CD1c-positive myeloid dendritic cell (primary cell): Measurements from ENCODE around the gene DENND1A.
"Not testable (repeated sequence)": the region's sequence is repeated elsewhere in the genome, so short reads cannot be mapped to it uniquely, and the experiment has no call there.

Experiments used
- DNase-seq: peaks from one replicate; pipeline ENCODE4 v3.0.0-alpha.2; 2016; ENCODE audit errors: extremely low spot score

DENND1A gene

DNA sequence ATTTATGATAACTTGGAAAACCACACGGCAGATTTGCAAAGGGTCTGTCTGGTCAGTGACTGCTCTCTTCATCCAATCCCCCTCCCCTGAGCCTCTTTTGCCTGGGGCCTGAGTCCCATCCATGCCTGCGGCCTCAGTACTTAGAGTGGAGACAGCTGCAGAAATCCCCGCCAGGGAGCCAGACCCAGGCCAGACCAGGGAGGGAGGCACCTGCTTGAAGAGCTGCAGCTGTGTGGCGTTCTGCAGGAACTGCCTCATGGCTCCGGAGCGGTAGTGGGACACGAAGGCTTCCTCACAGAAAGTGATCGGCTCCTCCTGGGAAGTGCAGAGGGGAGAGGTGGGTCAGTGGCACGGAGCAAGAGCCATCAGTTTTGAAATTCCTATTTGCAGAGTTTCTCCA lies 472.3 kb downstream of the DENND1A start:
- no peak for DNase-seq

GRCh38 chr9:123456011-123456410 lies 473.9 kb downstream of the DENND1A start:
- DNase-seq, result no peak

- no peak for DNase-seq
Measured at GRCh38 chr9:123455187-123455586, 474.7 kb downstream of the DENND1A start.

- DNase-seq, result no peak
Measured at GRCh38 chr9:123454361-123454760, 475.6 kb downstream of the DENND1A start.

GRCh38 chr9:123453831-123454321 lies 476.1 kb downstream of the DENND1A start:
- no peak for DNase-seq

GRCh38 chr9:123453076-123453667 lies 476.8 kb downstream of the DENND1A start:
- no peak for DNase-seq

DNA sequence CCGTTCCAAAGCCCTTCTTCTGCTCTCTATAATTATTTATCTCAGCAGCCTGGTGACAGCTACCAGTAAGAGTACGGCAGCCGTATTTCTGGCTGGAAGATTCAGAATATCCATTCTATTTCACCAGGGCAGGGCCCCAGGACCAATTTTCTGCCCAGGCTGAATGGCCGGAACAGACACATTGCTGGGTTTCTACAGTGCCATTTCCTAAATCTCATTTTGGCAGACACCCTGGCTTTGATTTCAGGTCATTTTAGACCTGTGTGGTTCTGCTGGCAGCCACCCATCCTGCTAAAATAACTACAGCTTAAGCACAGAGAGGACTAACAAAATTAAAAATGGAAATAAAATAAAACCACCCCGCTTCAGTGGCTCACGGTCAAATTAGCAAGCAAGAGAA lies 478.9 kb downstream of the DENND1A start:
- no peak for DNase-seq

DNA sequence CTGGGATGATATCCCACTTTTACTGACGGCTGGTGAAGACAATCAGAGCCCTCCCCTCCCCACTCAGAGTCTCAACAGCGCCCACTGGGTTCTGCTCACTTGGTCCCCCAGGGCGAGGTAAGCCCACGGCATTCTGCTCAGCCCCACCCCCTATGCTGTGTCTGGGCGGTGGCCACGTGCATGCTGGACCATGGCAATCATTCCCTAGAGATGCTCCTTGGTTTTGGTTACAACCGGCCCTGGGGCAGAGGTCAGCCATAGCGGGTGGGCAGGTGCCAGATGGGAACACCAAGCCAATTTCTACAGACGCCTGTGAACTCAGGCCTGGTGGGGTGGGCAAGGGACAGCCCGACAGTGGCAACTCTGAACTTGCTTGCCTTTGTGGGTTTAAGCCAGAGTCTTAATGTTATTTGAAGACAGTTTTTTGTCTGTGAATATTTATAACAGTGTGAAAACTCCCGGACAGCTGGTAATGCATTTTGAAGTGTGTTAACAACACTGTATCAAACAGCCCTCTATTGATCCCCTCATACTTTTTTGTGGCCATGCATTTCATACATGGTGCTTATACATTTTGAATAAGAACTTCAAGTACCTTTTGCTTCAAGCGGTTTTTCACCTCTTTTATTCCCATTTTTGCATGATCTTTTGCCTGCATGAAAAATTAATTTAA lies 479.7 kb downstream of the DENND1A start:
- no peak for DNase-seq

GRCh38 chr9:123447934-123448646 lies 481.8 kb downstream of the DENND1A start:
- DNase-seq, result no peak

- no peak for DNase-seq
Measured at GRCh38 chr9:123445981-123446610, 483.8 kb downstream of the DENND1A start.

DNA sequence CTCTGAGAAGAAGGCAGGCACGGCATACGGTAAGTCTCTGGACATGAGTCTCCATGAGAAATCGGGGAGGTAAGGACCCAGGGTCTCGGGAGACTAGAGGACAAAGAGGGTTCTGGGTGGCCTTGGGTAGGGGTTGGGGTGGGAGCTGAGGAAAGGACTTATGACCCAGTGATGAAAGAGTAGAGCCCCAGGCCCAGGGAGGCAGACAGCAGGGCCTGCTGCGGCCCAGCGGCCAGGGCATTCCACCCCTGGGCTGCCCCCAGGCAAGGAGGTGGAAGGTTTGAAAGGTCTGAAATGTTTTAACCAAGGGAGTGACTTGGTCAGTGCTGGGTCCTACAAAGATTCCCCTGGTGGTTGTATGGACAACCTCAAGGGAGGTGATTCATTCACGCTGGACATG lies 484.8 kb downstream of the DENND1A start:
- no peak for DNase-seq

DNA sequence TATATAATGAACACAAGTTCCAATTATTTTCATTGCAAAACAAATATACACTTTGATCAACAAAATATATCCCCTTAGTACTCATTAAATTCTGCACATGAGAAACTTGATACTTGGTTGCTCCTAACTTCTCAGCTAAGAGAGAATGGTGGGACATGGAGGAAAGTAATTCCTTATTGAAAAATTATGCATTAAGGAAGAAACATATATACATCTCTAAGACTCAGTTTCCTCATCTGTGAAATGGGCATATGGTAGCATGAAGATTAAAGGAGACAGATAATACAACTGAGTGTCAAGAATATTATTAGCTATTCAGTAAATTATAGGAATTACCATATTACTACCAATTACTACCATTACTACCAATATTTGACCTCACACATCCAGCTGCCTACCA lies 488.2 kb downstream of the DENND1A start:
- DNase-seq, result no peak

DNA sequence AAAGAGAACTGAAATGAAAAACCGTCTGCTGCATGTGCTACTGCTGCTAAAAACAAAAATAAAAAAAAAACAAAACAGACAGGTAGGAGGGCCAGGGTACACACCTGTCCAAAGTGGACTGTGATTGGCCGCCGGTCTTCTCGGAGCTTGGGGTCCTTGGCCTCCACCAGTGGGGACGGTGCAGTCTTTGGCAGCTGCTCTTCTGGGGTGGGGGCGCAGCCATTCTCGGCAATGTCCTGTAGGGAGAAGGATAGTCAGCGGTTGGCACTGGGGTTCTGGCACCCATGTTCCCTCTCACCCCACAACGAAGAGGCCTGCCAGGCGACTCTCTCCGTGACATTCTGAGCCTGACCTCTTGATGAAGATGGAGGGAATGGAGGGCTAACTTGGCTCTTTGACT lies 489.7 kb downstream of the DENND1A start:
- no peak for DNase-seq

DNA sequence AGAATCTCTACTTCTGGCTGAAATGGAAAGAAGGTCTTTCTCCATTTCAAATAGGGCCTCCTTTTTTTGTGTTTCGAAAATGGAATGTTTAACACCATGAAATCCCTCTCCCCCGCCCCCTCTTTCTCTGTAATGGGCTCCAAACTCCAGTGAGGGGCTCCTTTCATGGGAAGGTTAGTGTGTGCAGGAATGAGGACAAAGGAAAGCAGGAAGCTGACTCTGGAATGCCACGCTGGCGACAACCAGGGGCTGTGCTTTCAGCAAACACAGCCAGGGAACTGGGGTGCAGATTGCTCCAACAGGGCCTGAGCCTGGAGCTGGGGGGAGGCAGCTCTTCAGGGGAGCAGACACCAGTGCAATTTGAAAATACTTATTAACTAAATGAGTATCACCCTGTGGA lies 491.1 kb downstream of the DENND1A start:
- DNase-seq, result no peak

DNA sequence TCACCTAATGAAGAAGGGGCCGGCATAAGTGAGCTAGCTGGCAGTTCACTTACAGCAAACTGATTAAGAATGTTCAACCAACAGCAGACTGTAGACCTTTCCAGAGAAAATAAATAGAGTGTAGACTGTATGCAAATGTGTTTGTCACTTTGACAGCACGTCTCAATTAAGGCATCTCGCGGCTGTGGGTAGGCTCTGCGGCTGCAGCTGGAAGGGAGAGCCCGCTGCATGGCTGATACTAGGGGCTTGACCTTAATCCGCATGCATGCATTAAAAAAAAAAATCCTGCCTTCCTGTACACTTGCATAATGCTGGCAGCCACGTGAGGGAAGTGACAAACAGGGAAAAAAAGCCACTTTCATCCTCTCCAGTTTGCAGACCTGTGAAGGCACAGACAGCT lies 491.6 kb downstream of the DENND1A start:
- DNase-seq, result no peak

GRCh38 chr9:123437201-123437600 lies 492.7 kb downstream of the DENND1A start:
- DNase-seq, result no peak

GRCh38 chr9:123435471-123435870 lies 494.5 kb downstream of the DENND1A start:
- no peak for DNase-seq

- DNase-seq, result no peak
Measured at GRCh38 chr9:123434619-123435240, 495.2 kb downstream of the DENND1A start.

DNA sequence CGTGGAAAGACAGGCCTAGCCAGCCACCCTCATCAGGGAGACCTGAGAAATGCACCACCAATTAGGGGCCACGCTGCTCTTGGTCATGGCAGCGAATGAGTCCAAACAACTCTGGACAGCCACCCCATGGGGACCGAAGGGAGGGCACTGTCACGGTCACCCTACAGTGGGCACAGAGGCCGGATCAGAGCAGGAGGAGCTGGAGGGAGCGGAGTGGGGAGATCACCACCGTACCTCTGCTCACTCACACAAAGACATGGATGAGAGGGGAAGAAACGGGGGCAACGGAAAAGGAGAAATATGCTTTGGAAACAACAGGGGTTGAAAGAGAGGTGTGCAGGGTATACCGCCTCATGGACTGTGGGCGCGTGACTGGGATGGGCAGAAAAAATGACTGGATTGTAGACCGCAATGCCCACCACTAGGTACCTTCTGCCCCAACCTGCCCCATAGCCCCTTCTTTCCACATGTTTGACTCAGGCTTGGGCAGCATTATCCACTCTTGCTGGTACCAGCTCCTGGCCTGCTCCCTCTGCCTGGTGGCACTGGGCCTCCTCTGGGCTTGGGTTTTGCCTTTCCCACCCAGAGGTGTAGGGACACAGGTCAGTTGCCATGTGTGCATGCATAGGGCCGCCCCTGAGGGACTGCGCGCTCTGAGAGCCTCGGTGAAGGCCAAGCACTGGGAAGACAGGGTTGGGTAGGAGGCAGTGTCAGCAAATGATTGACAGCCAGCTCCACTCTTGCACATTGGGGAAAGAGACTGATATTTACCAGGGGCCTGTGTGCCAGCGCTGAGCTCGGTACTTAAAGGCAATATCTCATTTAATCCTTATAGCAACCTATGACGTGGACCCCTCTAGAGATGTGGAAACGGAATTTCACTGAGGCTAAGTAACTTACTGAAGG lies 497.3 kb downstream of the DENND1A start:
- DNase-seq, result no peak

DNA sequence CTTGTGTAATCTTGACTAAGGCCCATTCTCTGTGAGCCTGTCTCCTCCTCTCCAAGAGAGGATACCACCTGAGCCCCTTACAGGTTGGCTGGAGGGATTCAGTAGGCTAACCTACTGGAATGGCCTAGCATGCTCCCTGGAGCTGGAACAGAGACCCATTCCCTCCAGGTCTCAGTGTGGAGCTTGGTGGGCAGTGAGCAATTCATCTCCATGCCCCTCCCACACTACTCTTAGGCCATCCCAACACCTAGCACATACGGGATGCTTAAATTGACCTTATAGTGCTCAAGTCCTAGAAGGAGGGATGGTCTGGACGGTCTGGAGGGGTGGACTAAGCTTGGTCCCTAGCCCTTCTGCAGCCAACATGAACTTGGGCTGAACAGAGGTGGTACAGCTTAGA lies 498.3 kb downstream of the DENND1A start:
- no peak for DNase-seq

DNA sequence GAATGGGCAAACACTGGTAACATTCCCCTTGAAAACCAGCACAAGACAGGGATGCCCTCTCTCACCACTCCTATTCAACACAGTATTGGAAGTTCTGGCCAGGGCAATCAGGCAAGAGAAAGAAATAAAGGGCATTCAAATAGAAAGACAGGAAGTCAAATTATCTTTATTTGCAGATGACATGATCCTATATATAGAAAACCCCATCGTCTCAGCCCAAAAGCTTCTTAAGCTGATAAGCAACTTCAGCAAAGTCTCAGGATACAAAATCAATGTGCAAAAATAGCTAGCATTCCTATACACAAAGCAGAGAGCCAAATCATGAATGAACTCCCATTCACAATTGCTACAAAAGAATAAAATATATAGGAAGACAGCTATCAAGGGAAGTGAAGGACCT lies 501.5 kb downstream of the DENND1A start:
- not testable (repeated sequence) for DNase-seq
